GM10847 (cell line): ENCODE measurements around the gene PLEKHA5.

Experiments used
- POLR2A ChIP-seq: IDR thresholded peaks from 2 replicates; pipeline ENCODE4 v1.6.1; 2011; ENCODE audit not compliant: insufficient read length; ENCODE audit errors: extremely low read depth

PLEKHA5 gene

GRCh38 chr12:19351346-19351745 is 221.8 kb downstream of the PLEKHA5 start:
- no peak for TF ChIP-seq POLR2A

- no peak for TF ChIP-seq POLR2A
Observed at GRCh38 chr12:19369691-19370148, 240.2 kb downstream of the PLEKHA5 start.

- no peak for TF ChIP-seq POLR2A
Observed at GRCh38 chr12:19373586-19373985, 244.1 kb downstream of the PLEKHA5 start.

- no peak for TF ChIP-seq POLR2A
Observed at GRCh38 chr12:19375888-19376287, 246.4 kb downstream of the PLEKHA5 start.

- no peak for TF ChIP-seq POLR2A
Observed at GRCh38 chr12:19376691-19377090, 247.2 kb downstream of the PLEKHA5 start.

DNA sequence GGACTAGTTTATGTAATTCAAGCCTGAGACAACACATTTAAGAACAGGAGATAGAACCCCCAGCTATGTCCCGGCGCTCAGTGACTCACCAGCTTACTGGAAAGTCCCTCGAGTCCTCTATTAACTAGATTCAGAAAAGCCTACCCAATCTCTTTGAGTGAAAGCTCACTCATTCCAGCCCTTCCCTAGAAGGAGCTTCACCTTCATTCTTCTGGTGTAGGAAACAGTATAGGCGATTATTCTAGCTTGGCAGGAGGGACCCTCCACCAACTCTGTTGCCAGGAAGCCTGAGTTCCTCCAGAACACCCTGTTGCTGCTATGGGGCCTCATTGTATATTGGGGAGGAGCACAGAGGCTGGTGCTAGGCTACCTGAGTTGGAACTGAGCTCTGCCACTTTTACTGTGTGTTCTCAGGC is 252.6 kb downstream of the PLEKHA5 start:
- TF ChIP-seq POLR2A: no peak

DNA sequence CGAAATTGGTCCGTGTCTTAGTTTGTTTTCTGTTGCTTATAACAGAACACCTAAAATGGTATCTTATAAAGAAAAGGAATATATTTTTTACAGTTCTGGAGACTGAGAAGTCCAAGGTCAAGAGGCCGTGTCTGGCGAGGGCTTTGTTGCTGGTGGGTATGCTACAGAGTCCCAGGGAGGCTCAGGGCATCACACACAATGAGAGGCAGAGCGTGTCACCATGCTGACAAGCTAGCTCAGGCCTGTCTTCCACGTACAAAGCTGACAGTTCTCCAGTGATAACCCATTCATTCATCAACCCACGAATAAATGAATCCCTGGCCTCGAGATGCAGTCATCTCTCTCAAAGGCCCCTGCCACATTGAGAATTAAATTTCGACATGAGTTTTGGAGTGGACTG is 253.0 kb downstream of the PLEKHA5 start:
- TF ChIP-seq POLR2A: no peak

- no peak for TF ChIP-seq POLR2A
Observed at GRCh38 chr12:19387161-19387560, 257.6 kb downstream of the PLEKHA5 start.

- TF ChIP-seq POLR2A: no peak
Observed at GRCh38 chr12:19388131-19388549, 258.6 kb downstream of the PLEKHA5 start.

DNA sequence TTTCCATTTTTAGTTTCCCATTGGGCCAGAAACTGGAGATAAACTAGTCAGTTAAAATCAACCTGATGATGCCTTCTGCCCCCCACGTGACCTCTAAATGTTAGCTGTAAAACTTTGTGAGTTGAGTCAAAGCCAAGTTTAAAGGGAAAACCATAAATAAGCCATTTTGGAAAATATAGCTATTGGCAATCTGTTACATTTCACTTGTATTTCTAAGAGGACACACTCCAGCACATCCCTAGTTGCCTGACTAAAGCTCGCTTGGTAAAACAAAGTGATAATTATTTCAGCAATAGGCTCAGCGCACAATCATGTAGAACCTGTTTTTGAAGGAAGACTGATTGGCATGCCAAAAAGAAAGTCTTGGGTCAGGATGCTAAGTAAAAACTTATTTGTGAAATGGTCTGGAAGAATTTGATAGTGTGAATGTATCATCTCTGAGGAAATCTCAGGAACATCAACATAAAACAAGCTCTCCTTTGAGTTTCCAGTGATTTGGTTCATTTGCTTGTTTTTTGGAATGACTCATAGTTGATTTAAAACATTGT is 260.6 kb downstream of the PLEKHA5 start:
- TF ChIP-seq POLR2A: no peak

DNA sequence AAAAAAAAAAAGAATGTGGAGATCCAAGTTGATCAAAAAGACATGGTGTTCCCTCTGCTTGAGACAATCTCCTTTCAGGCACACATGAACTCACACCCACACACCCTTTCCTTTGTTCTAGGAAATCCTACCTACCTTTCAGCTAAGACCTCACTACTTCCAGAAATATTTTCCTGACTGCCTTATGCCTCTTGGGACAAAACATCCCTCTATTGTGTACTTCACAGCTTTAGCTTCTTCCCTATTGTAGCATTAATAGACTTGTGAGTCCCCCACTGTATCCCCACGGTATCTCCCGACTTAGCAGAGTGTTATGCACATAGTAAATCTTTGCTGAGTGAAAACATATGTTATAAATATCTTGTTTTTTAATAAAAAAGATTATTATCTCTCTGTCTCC is 264.9 kb downstream of the PLEKHA5 start:
- no peak for TF ChIP-seq POLR2A

GRCh38 chr12:19397534-19397933 is 268.0 kb downstream of the PLEKHA5 start:
- TF ChIP-seq POLR2A: no peak

DNA sequence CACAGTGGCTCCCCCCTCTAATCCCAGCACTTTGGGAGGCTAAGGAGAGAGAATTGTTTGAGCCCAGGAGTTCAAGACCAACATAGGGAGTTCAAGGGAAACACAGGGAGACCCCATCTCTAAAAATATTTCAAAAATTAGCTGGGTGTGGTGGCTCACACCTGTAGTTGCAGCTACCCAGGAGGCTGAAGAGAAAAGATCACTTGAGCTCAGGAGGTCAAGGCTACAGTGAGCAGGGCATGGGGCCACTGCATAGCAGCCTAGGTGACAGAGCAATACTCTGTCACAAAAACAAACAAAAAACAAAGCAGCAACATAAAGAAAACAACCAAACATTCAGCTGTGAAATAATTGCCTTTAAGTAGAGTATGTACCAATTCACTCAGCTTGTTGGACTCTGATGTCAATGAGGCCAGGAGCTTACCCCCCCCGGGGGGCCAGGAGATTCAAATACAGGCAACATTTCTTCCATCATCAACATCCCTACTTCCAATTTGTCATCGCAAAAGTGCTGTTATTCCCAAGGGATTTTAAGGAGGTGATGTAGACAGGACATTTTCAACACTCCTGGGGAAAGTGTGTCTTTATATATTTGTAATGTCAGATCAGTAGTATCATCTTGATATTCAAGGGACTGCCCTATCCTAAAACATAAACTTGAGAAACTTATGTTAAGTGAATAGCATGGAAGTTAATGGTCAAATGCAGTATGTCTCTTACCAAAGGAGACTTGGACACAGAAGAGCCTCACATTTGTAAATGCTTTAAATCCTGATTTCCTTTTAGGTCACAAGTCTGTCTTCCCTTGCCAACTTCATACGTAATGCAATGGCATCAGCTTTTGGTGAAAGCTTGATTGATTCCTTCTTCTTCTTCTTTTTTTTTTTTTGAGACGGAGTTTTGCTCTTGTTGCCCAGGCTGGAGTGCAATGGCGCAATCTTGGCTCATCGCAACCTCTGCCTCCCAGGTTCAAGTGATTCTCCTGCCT is 269.1 kb downstream of the PLEKHA5 start:
- no peak for TF ChIP-seq POLR2A

- no peak for TF ChIP-seq POLR2A
Observed at GRCh38 chr12:19402211-19402610, 272.7 kb downstream of the PLEKHA5 start.

- no peak for TF ChIP-seq POLR2A
Observed at GRCh38 chr12:19402743-19403431, 273.4 kb downstream of the PLEKHA5 start.
